Urinary bladder (tissue), 4 donors: Measurements from ENCODE around the gene IL17RD. TPM values are rescaled to one million over a fixed set of nuclear protein-coding genes. Genes with fewer than 3 reads are reported as not detected.

Source experiments
- DNase-seq: peaks from one replicate; pipeline ENCODE4 v3.0.0-alpha.2; 2015; ENCODE audit errors: extremely low spot score
- H3K27ac ChIP-seq: one replicate; pipeline ENCODE4 v1.5.1; 2013; ENCODE audit warnings: low read depth, mild to moderate bottlenecking, moderate library complexity
- H3K36me3 ChIP-seq: one replicate; pipeline ENCODE4 v1.6.1; 2013; ENCODE audit warnings: mild to moderate bottlenecking, moderate library complexity; ENCODE audit not compliant: insufficient read depth
- H3K4me1 ChIP-seq: one replicate; pipeline ENCODE4 v1.6.1; 2013; ENCODE audit warnings: mild to moderate bottlenecking, moderate library complexity; ENCODE audit not compliant: insufficient read depth
- H3K4me3 ChIP-seq: one replicate; pipeline ENCODE4 v1.5.1; 2013; ENCODE audit warnings: low read depth, low read length
- WGBS: extraction: QIAGEN DNeasy Blood & Tissue Kit; methylation state at CpG from one replicate; pipeline ENCODE4 v1.1.7; 2013; 5-methylcytosine and 5-hydroxymethylcytosine counted together
- polyA plus RNA-seq: library from polyadenylated mRNA; stranded (reverse); fragments of 200-250 nt; gene quantifications from one replicate; pipeline ENCODE4 v1.2.3, GENCODE V29; 2013
- total RNA-seq: library from RNA; depleted of rRNA; stranded (reverse); fragments of >200 nt; gene quantifications from one replicate; pipeline ENCODE4 v1.2.3, GENCODE V29; 2014
- donor health status: healthy with polysubstance abuse.
- donor health status: healthy.

The IL17RD gene
- total and polyA plus RNA-seq, 2 donors = 6.3 to 33.4 TPM

- no peak overlapping the region for H3K27ac ChIP-seq
- 72% methylated on average over 2 of the region's 2 CpGs for WGBS
- no peaks in the 10 kb centered on the region for H3K4me1 ChIP-seq
- no peaks in the 10 kb centered on the region for H3K36me3 ChIP-seq
- no peak for DNase-seq
- no peak overlapping the region for H3K4me3 ChIP-seq
Measured at GRCh38 chr3:57166660-57167059, 1.5 kb upstream of the IL17RD start.

GRCh38 chr3:57165641-57166040 is 488 bp upstream of the IL17RD start:
- DNase-seq = no peak
- Histone ChIP-seq H3K27ac (no peak overlapping the region), H3K36me3 (no peaks in the 10 kb centered on the region), H3K4me1 (peaks cover 2% of the 10 kb centered on the region), H3K4me3 (no peak overlapping the region)
- 20% methylated on average over 4 of the region's 4 CpGs for WGBS

GRCh38 chr3:57164217-57164656 is 916 bp downstream of the IL17RD start:
- DNase-seq = no peak
- H3K4me1 ChIP-seq = peaks cover 2% of the 10 kb centered on the region
- H3K4me3 ChIP-seq = peak overlapping the region; percentile 70
- 4% methylated on average over 30 of the region's 30 CpGs for WGBS
- H3K27ac ChIP-seq = no peak overlapping the region
- H3K36me3 ChIP-seq = no peaks in the 10 kb centered on the region

- DNase-seq = no peak
- no peak overlapping the region for H3K27ac ChIP-seq
- H3K4me1 ChIP-seq = peaks cover 3% of the 10 kb centered on the region
- 16% methylated on average over 8 of the region's 8 CpGs for WGBS
- no peaks in the 10 kb centered on the region for H3K36me3 ChIP-seq
- H3K4me3 ChIP-seq = no peak overlapping the region
Measured at GRCh38 chr3:57163751-57164150, 1.4 kb downstream of the IL17RD start.

GRCh38 chr3:57161915-57162314 is 3.2 kb downstream of the IL17RD start:
- H3K27ac ChIP-seq = no peak overlapping the region
- H3K36me3 ChIP-seq = no peaks in the 10 kb centered on the region
- H3K4me1 ChIP-seq = peaks cover 3% of the 10 kb centered on the region
- 88% methylated on average over 1 of the region's 1 CpG for WGBS
- no peak for DNase-seq
- no peak overlapping the region for H3K4me3 ChIP-seq

GRCh38 chr3:57160765-57161538 is 4.2 kb downstream of the IL17RD start:
- DNase-seq = peak; percentile 80
- Histone ChIP-seq H3K4me3 (no peak overlapping the region), H3K4me1 (peaks cover 3% of the 10 kb centered on the region), H3K27ac (no peak overlapping the region), H3K36me3 (no peaks in the 10 kb centered on the region)
- 24% methylated on average over 5 of the region's 5 CpGs for WGBS

GRCh38 chr3:57160076-57160764 is 4.9 kb downstream of the IL17RD start:
- DNase-seq = peak; percentile 77
- peaks cover 3% of the 10 kb centered on the region for H3K4me1 ChIP-seq
- 63% methylated on average over 8 of the region's 8 CpGs for WGBS
- H3K27ac ChIP-seq = no peak overlapping the region
- H3K4me3 ChIP-seq = no peak overlapping the region
- H3K36me3 ChIP-seq = no peaks in the 10 kb centered on the region

GRCh38 chr3:57158813-57159738 is 6.1 kb downstream of the IL17RD start:
- Histone ChIP-seq H3K36me3 (no peaks in the 10 kb centered on the region), H3K4me1 (peaks cover 3% of the 10 kb centered on the region), H3K4me3 (no peak overlapping the region), H3K27ac (no peak overlapping the region)
- WGBS = 38% methylated on average over 8 of the region's 8 CpGs
- DNase-seq = no peak

GRCh38 chr3:57158325-57158724 is 6.8 kb downstream of the IL17RD start:
- Histone ChIP-seq H3K27ac (no peak overlapping the region), H3K4me3 (no peak overlapping the region), H3K4me1 (peaks cover 3% of the 10 kb centered on the region), H3K36me3 (no peaks in the 10 kb centered on the region)
- WGBS = 69% methylated on average over 3 of the region's 3 CpGs
- no peak for DNase-seq

- DNase-seq = peak; percentile 78
- 39% methylated on average over 10 of the region's 10 CpGs for WGBS
- Histone ChIP-seq H3K4me1 (peaks cover 3% of the 10 kb centered on the region), H3K27ac (no peak overlapping the region), H3K4me3 (no peak overlapping the region), H3K36me3 (no peaks in the 10 kb centered on the region)
Measured at GRCh38 chr3:57157545-57157944, 7.6 kb downstream of the IL17RD start.

GRCh38 chr3:57155310-57155643 is 9.9 kb downstream of the IL17RD start:
- Histone ChIP-seq H3K27ac (no peak overlapping the region), H3K36me3 (no peaks in the 10 kb centered on the region), H3K4me3 (no peak overlapping the region), H3K4me1 (peaks cover 1% of the 10 kb centered on the region)
- 90% methylated on average over 3 of the region's 3 CpGs for WGBS
- no peak for DNase-seq

GRCh38 chr3:57154470-57155309 is 10.5 kb downstream of the IL17RD start:
- H3K4me3 ChIP-seq = no peak overlapping the region
- WGBS = 62% methylated on average over 15 of the region's 15 CpGs

More at GRCh38 chr3:57154470-57155309, 10.5 kb downstream of the IL17RD start:
- no peak for DNase-seq
- Histone ChIP-seq H3K36me3 (no peaks in the 10 kb centered on the region), H3K4me1 (peaks cover 1% of the 10 kb centered on the region), H3K27ac (no peak overlapping the region)
